ENCODE results near the gene RBBP8NL. TPM values are rescaled to one million over a fixed set of nuclear protein-coding genes. Genes with fewer than 3 reads are reported as not detected.

The RBBP8NL gene
- total and polyA plus RNA-seq, 9 of the 15 experiments (the other 6 are each of a cell fraction or from before 2014, with no cell fraction given) = not detected

GRCh38 chr20:62366370-62367135, 60.8 kb downstream of the RBBP8NL start (continued):
- TF ChIP-seq SRF (CRISPR knock-in tag; IDR thresholded peaks at IDR 0.05) (no peak), FOXP4 (CRISPR knock-in tag; IDR thresholded peaks at IDR 0.05; ENCODE audit: borderline replicate concordance) (no peak), ZNF511 (CRISPR knock-in tag; IDR thresholded peaks at IDR 0.05) (no peak), MEF2A (IDR thresholded peaks at IDR 0.05; ENCODE audit: control insufficient read depth, low read depth, low read length) (no peak), XRCC3 (IDR thresholded peaks at IDR 0.05) (no peak), E2F3 (CRISPR knock-in tag; IDR thresholded peaks at IDR 0.05) (no peak), POLR2AphosphoS2 (IDR thresholded peaks at IDR 0.05; ENCODE audit: low read length) (no peak), MECOM (CRISPR knock-in tag; IDR thresholded peaks at IDR 0.05) (no peak), MXI1 (IDR thresholded peaks at IDR 0.05; ENCODE audit: low read depth, low read length) (no peak), ATF6 (CRISPR knock-in tag; IDR thresholded peaks at IDR 0.05) (no peak), CXXC5 (CRISPR knock-in tag; IDR thresholded peaks at IDR 0.05) (no peak; the same call in 1 of the 2 replicates), SNIP1 (IDR thresholded peaks at IDR 0.05; ENCODE audit: low read depth) (no peak), ZNF77 (CRISPR knock-in tag; IDR thresholded peaks at IDR 0.05) (no peak), LEF1 (IDR thresholded peaks at IDR 0.05) (no peak), ARID2 (IDR thresholded peaks at IDR 0.05) (no peak), SMARCA4 (IDR thresholded peaks at IDR 0.05) (no peak), ZNF282 (CRISPR knock-in tag; IDR thresholded peaks at IDR 0.05) (no peak), RBM34 (IDR thresholded peaks at IDR 0.05; ENCODE audit: borderline replicate concordance, insufficient read depth, low read length) (no peak), CSDE1 (IDR thresholded peaks at IDR 0.05) (no peak), HDGF (IDR thresholded peaks at IDR 0.05) (no peak), ZNF143 (CRISPR knock-in tag; IDR thresholded peaks at IDR 0.05) (no peak), ZNF561 (CRISPR knock-in tag; conservative IDR thresholded peaks at IDR 0.05) (no peak), FOXO4 (CRISPR knock-in tag; IDR thresholded peaks at IDR 0.05) (no peak)

Data from K562 (cell line).